ENCODE measurements around the gene ZFP36L1.
A peak's percentile ranks its signal among the peaks of the same experiment; 100 is the strongest.
"Not testable (repeated sequence)": the region's sequence is repeated elsewhere in the genome, so short reads cannot be mapped to it uniquely, and the experiment has no call there.

Gene ZFP36L1

DNA sequence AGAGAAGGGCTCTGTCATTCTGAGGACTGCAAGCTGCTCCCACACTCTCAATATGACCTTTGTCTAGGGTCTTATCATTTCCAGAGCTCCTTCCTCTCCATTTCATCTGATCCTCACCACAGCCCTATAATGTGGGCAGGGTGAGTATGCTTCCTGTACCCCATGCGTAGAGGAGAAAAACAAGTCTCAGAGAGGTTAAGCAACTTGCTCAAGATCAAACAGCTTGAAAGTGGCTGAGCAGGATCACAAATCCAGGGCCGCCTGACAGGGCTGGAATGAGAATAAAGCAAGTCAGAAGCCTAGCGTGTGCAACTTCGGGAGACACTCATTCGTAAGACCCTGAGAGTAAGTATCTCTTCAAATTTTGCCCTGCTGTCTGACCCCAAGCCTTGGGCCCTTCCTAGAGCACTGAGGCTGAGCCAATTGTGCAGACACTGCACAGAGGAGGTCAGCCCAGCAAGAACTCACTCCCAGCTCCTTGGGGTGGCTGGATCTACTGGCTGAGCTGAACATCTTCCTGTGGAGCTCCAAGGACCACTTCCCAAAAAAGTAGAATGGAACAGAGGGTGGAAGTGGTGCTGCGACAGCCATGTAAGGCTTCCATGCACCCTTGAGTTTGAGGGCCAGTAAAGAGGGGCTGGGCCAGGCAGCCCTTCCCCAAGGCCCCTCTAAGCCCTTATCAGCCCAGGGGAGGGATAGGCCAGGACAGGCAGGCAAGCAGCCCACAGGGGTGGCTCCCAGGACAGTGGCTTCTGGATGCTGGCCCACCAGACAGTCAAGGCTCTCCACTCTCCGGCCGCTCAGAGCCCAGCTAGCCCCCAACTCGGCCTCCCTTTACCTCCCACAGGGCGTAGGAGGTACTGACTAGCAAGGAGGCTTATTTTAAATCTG lies 10.5 kb downstream of the ZFP36L1 start:
- DNase-seq: no peak

DNA sequence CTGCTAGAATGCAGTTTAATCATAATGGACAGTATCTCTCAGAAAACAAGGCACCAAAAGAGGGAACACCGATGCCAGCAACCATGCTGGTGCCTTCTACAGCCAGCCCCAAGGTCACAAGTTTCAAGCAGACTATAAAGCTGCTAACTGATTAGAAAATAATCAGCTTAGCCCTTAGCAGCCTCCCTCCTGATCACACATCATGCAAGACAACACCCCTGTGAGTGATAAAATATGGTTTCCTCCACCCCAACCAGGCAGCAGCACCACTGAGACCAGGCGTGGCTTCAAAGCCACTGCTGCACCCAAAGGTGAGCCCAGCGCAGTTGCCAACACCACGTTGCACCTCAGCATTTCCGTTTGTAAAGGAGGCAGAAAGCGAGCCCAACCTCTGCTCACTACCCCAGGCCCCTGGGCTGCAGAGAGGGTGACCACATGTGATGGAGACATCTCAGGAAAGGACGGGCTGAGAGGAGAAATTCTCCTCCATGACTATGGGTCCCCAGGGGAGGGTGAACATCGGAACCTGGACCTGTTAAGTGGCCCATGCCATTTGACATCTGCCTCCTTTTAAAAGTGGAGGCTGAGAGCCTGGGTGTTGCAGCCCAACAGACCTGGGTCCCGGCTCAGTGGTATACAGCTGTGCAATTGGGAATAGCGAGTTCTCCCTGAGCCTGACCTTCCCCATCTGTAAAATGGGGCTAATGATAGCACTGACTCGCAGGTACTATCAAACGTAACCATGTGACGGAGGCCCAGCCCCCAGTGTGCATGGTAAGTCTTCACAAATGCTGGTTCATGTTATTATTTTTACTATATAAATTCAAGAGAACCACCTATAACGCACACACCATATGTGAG lies 11.5 kb downstream of the ZFP36L1 start:
- DNase-seq: no peak

DNA sequence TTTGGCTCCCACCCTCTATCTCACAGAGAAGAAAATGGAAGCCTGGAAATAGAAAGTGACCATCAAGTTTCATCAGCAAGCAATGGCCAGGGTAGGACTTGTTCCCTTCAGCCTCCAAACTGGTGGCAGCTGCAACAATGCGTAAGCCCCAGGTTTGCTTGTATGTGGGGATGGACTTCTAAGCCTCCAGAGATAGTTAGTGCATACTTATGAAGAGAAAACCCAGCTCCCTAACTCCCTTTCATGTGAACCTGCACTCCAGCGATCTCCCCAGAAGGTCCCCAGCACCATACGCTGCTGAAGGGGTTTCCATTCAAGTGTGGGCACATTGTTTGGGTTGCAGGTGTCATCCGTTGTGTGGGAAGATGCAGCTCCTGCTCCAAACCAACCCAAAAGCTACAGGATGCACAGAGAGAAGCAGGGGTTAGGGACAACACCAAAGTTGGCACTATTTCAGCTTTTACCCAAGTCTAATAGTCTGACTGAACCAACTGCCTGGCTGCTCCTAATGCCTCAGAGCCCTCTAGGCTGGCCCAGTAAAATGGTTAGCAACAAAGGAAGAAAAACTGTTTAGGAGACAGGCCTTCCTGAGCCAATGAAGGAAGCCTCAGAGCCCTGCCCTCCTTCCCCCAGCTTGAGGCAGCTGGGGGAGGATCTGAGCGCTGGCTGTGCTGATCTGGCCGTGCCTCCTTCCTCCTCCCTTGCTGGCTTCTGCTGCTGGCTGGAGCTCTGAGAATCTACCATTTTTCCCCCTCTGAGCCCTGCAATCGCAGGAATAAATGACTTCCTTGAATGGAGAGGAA lies 12.3 kb downstream of the ZFP36L1 start:
- peak; percentile 65 for DNase-seq

DNA sequence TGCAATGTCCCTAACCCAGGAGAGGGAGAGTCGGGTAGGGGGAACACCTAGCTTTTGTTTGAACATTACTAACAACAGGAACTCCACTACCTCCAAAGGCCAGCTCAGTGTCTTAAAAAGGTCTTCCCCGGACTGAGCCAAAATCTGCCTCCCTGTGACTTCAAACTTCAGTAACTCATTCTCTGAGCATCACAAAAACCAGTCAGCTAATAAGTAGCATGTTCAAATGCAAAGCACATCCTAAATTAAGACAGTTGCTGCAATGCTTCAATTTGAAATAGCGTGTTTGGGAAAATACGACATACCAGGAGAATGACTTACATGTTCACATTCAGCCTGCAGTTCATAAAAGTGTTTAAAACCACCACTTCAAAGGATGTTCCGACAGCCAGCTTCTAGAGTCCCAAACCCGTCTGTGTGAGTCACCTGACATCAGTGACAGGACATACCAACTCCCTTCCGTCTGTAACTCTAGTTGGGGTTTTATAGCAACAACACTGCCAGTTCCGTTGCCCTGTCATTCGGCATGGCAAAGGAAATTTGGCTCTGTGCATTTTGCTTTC lies 13.0 kb downstream of the ZFP36L1 start:
- DNase-seq: peak; percentile 98

DNA sequence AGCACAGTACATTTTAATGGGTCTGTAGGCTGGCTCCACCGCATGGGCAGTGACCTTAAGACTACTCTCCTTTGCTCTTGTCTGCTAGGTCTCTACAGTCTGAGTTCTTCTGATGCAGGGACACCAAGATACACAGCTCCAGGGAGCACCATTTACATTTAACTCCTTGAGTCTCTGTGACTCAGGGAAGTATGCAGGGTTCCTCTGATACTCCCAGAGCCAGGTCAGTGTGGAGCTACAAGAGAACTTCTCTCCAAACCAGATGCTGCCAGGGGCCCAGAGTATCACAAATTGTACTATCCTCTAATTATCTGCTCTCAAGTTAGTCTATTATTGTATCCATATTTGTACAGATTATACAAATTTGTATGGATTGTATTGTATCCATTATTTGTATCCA lies 15.2 kb downstream of the ZFP36L1 start:
- DNase-seq: no peak

DNA sequence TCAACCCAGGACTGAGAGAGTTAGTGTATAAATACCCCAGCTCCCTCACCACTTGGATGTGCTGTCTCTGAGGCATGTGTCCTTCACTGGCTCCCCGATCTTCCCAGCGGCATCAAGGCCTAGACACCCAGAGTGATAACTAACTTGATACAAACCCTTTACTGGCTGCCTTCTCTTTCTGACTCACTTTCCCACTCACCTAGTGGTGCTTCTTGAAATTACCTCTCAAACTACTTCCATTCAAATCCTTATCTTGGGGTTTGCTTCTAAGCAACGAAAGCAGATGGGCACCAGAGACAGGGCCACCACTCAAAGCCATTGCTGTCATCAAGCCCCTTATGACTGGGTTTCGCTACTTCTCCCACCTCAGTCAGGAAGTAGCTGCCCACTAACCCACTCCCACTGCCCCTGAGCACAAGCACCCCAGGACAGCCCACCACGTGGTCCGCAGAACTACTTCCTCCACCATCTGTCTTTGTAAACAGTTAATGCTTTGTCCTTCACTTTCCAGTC lies 17.2 kb downstream of the ZFP36L1 start:
- no peak for DNase-seq

DNA sequence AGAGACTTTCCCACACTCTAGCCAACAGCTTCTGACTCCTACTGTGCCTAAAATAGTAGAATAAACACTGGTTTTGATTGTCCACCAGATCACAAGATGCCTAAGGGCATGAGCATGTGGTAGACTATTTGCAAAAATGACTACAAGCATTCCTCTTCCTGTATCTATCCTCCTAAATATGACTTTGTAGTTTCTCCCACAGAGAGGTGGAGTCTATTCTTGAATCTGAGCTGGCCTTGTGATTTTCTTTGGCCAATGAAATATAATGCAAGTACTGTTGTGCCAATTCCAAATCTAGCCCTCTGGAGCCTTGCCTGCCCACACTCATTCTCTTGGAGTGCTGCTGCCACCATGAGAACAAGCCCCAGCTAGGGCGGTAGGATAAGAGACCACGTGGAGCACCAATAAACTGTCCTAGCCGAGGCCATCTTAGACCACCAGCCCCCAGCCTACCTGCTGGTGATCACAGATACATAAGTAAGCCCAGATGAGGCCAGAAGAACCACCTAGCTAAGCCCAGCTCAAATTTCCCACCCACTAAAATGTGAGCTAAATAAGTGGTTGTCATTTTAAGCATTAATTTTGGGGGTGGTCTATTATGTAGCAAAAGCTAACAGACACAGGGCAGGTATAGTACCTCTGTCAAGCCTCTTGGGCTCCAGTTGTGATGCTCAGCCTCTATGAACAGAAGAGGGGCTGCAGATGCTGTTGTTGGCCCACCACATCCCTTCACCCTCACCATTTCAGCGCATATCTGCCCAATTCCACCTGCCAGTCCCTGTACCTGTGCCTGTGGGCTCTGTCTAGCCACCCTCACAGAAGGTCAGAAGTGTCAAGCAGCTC lies 17.9 kb downstream of the ZFP36L1 start:
- peak; percentile 64 for DNase-seq

DNA sequence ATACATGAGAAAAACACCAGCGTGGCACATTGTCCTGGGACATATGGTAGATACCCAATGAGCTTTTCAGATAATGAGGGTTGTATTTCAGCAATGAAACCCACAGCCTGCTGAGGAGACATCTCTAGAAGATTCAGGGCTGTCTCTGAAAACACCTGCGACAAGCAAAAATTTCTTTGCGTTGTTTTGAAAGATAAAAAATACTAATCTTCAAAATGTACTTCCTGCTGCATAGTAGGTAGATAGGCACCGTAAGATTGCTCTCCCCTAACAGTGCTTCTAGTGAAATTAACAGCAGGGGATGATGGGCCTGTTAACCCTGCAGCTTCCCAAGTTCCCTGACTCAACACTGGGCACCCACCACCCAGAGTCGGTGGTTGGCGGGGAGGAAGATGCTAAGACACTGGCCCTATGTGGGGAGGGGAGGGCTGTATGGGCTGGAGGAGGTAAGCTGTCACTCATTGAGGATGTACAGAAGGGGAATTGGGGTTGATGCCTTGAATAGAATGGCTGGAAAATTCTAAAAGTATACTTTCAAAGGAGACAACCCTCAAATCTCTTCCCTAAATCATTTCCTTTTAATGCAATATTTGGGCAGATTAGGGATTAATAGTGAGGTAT lies 20.0 kb downstream of the ZFP36L1 start:
- DNase-seq: no peak

DNA sequence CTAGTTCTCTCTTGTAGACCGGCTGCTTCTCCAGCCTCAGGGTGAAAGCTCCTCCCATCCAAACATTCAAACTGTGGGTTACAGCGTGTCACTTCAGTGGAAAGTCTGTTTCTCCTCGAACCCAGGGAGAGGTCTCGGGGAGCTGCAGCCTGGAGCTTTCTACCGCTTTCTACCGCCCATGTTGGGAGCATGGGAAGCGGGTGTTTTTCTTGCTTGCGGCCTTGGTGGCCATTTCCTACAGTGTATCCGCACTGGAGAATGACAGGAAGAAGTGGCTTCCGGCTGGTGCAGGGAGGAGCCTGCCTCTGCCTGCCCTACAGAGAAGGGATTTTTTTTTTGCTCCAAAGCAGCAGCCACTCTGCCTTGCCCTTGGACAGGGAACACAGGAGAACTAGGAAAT lies 21.2 kb downstream of the ZFP36L1 start:
- DNase-seq: no peak

DNA sequence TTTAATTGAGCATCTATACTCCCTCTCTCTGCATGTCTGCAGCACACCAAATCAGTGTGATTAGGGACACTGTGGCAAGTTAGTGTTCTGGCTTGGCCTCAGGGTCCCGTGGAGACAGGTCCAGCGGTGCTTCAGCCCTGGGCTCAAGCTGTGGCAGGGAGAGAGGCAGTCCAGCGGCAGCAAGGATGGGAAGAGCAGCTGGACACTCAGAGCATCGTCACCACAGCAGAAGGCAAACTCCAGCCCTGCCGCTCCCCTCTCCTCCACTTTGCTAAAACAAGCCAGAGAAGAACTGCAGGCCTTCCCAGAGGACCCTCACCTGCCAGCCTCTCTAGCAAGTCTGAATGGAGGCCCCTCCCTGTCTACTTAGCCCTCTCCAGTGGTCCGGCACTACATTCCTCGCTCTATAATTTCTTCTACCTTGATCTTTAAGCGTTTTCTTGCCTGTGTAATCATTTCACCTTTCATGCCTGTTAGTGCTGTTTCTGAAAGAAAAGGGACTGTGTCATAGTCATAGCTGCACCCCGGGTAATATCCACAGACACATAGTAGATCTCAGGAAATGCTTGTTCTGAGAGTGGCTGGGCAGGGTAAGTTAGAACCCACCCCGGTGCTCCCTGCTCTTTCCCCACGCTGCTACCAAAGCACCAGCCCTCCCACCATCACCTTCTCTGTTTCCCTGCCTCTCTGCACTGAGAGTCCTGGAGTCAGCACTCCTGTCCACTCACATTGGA lies 22.1 kb downstream of the ZFP36L1 start:
- DNase-seq: no peak

DNA sequence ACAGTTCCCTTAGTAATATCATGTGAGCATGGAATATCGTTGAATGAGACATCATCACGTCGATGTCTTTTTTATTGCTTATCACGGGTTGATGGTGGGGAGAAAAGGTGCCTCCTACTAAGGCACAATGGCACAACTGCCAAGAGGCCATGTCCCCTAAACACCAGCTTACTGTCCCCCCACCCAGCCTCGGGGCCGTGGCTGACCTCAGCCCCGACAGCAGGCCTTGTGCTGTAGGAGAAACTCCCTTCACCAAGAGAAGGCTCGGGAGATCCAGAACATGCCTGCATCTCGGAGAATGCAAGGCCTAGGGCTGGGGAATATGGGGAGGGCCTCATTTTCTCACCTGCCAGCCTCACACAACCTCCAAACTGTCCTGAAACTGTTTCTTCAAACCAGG lies 22.8 kb downstream of the ZFP36L1 start:
- no peak for DNase-seq

DNA sequence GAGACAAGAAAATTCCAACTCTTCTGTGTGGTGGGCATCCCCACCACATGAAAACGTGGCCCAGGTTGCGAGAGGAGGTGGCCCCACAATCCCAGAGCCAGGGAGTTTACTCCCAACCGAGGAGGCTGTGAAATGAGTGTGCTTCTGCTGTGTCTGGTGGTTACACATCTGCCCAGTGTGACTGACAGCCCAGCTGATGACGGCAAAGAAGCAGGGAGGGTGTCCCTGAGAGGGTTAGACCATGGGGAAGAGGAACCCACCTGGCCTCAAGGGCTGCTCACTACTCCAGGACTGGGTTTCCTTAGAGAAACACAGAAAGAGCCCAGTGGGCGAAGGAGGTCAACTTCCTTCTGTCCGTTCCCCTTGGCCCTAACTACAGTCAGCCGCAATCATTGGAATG lies 24.6 kb downstream of the ZFP36L1 start:
- DNase-seq: no peak

DNA sequence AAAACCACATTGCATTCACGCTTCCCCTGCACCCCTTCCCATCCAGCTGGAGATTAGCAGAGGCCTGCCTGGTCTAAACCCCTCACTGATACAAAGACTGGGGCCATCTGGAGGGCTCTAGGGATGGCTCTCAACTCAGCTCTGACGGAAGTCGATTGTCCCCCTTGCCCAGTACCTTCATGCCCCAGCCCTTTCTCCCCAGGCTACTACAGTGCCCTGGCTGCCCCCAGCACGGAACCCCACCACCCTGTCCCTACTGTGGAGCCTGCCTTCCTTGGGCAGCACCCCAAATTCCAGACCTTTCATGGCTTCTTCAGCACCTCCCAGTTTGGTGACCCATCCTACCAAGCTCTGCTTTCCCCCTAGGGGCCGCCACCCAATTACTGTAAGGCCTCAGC lies 25.6 kb downstream of the ZFP36L1 start:
- no peak for DNase-seq

DNA sequence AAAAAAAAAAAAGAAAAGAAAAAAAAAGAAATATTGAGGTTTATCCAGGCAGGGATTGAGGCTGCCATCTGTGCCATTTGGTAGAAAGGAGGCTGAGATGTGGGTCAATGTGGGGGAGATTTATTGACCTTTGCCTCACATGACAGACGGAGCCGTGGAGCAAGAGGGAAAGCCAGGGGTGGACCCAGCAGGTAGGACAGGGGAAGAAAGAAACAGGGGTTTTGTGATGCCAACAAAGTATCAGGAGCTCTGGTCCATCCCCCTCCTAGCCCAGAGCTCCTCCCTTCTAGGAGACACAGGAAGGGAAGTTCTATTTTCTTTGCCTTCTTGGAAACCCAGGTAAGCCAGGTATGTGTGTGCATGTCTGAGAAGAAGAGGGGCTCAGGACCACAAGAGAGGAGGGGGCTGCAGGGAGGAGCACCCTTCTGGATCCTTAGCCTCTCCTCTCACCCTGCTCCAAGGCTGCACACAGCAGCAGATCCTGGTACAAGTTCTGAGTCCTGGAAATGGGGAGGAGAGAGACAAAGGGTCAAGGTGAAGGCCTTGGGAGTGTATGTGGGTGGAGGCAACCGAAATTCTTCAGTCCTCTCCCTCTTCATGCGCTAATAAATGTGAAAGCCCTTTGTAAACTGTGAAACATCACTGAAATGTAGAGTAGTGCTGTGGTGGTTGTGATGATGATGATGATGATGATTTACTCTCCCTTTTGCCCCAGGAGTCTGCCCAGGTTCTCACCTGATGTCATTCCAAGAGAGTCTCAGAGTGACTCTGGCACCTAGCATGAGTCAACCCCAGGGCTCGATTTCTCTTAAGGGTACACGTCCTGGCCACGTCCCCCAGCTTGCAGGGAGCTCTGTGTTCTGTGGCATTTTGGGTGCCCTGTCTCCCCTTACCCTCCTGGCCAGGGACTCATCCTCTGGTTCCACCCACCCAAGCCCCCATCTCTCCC lies 26.3 kb downstream of the ZFP36L1 start:
- DNase-seq: no peak

DNA sequence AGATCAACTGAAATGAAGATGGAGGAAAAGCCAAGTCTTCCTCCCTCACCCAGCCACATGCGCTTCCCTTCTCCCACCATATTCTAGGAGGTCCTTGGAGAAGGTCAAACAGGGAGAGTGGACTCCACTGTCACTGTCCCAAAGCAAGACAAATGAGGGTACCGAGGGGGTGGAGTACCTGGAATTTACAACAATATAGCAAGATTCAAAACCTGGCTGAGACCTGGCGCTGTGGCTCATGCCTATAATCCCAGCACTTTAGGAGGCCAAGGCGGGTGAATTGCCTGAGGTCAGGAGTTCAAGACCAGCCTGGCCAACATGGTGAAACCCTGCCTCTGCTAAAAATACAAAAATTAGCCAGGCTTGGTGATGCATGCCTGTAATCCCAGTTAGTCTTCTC lies 29.0 kb downstream of the ZFP36L1 start:
- not testable (repeated sequence) for DNase-seq

DNA sequence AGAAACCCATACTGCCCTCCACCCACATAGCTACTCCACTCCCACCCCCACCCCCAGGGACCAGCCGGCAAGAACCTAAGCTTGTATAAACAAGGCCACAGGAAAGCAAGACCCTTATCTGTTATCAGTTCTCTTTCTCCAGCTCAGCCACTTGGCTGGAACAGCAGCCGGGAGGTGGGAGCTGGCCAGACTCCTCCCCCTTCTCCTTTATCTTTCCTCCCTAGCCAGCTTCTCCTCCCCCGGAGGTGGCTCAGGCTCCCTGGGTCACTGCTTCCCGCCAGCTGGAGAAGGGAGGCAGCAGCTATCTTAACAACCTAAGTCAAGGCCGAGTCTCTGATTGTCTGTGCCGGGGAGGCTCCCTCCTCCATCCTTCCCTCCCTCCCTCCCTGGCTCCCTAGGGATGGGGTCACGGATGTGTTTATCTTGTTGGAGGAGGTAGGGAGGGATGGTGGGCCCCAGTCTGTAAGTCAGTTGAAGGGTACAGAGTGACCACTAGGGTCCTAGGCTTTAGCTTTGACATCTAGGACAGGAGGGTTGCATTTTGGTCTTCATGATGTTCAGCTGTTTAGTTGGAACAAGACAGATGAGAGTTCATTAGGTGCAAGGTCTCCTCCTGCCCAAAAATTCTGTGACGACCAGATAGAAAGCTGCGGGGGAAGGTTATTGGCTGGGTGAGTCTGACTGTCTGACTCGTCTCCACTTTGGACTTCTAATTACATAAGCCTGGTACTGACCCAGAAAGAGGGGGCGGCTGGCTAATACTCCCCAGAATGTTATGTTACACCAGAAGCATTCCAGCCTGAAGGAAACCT lies 29.7 kb downstream of the ZFP36L1 start:
- peak; percentile 53 for DNase-seq

DNA sequence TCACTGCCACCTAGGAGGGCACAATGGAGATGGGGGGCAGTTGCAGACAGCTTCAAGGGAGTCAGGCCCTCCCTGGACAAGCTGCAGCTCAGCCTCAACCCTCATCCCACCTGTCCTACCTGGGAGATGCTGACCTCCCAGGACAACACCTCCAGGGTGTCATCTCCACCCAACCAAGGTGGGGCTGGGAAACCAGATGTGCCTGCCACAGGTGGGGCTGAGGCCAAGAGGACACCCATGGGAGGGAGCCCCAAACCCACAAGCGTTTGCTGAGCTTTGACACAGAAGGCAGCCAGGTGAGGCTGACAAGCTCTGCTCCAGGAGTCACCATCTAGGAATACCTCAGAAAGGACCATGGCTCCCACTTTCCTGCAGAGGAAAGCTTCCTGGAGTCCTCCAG lies 31.5 kb downstream of the ZFP36L1 start:
- DNase-seq: no peak

DNA sequence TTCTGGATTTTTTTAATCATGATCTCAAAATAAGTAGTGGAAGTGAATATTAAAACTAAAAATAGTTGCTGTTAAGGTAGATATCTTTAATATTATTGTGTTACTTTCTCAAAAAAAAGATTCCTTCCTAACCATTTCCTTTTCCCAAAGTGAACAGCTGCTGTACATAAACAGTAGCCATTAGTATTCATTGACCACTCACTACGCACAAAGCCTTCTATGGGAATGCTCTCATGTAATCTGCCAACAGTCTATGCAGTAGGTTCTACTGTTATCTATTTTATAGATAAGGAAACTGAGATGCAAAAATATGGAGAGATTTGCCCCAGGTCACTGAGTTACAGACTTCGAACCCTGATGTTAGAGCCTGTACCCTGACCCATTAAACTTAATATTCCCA lies 32.1 kb downstream of the ZFP36L1 start:
- DNase-seq: no peak
